Measurements from ENCODE around the gene PSMB7. TPM values are rescaled to one million over a fixed set of nuclear protein-coding genes. Genes with fewer than 3 reads are reported as not detected.

The PSMB7 gene
- total RNA-seq, 4 donors from 2014 or later, result 125 to 226 (median 176) TPM

GRCh38 chr9:124341455-124342170 is 73.6 kb downstream of the PSMB7 start:
- WGBS, result 82% methylated on average over 17 of the region's 21 CpGs
- H3K36me3 ChIP-seq, result peaks cover 57% of the 10 kb centered on the region
- DNase-seq (ENCODE audit: low spot score in 2 of 2), result no peak
- no peak for TF ChIP-seq POLR2A (IDR thresholded peaks at IDR 0.05)
- TF ChIP-seq CTCF (IDR thresholded peaks at IDR 0.05), result no peak
- no peak for TF ChIP-seq EP300 (IDR thresholded peaks at IDR 0.05)
- TF ChIP-seq POLR2AphosphoS5 (IDR thresholded peaks at IDR 0.05), result no peak
- no peaks in the 10 kb centered on the region for H3K9me3 ChIP-seq
- H3K4me3 ChIP-seq, result no peak overlapping the region
- peaks cover 16% of the 10 kb centered on the region for H3K4me1 ChIP-seq
- no peaks in the 10 kb centered on the region for H3K27me3 ChIP-seq
- no peak overlapping the region for H3K27ac ChIP-seq

GRCh38 chr9:124340219-124341069 is 74.8 kb downstream of the PSMB7 start:
- H3K9me3 ChIP-seq, result no peaks in the 10 kb centered on the region
- peaks cover 51% of the 10 kb centered on the region for H3K36me3 ChIP-seq
- no peak for DNase-seq (ENCODE audit: low spot score in 2 of 2)
- peaks cover 16% of the 10 kb centered on the region for H3K4me1 ChIP-seq
- no peak for TF ChIP-seq POLR2A (IDR thresholded peaks at IDR 0.05)
- TF ChIP-seq POLR2AphosphoS5 (IDR thresholded peaks at IDR 0.05), result no peak
- TF ChIP-seq CTCF (IDR thresholded peaks at IDR 0.05), result no peak
- no peak for TF ChIP-seq EP300 (IDR thresholded peaks at IDR 0.05)
- WGBS, result 88% methylated on average over 10 of the region's 18 CpGs
- H3K4me3 ChIP-seq, result no peak overlapping the region
- no peaks in the 10 kb centered on the region for H3K27me3 ChIP-seq
- no peak overlapping the region for H3K27ac ChIP-seq

- Histone ChIP-seq H3K4me1 (peaks cover 16% of the 10 kb centered on the region), H3K9me3 (no peaks in the 10 kb centered on the region), H3K4me3 (no peak overlapping the region), H3K36me3 (peaks cover 49% of the 10 kb centered on the region), H3K27me3 (no peaks in the 10 kb centered on the region), H3K27ac (no peak overlapping the region)
- DNase-seq (ENCODE audit: low spot score in 2 of 2), result no peak
- TF ChIP-seq POLR2AphosphoS5 (IDR thresholded peaks at IDR 0.05) (no peak), CTCF (IDR thresholded peaks at IDR 0.05) (no peak), EP300 (IDR thresholded peaks at IDR 0.05) (no peak), POLR2A (IDR thresholded peaks at IDR 0.05) (no peak)
- 80% methylated on average over 9 of the region's 13 CpGs for WGBS
These were observed 75.6 kb downstream of the PSMB7 start for GRCh38 chr9:124339603-124340146.

- no peak overlapping the region for H3K4me3 ChIP-seq
- H3K36me3 ChIP-seq, result peaks cover 52% of the 10 kb centered on the region
- no peaks in the 10 kb centered on the region for H3K27me3 ChIP-seq
- WGBS, result over 99% methylated on average over 5 of the region's 5 CpGs
- no peak overlapping the region for H3K27ac ChIP-seq
- peaks cover 7% of the 10 kb centered on the region for H3K4me1 ChIP-seq
- DNase-seq (ENCODE audit: low spot score in 2 of 2), result no peak
- TF ChIP-seq EP300 (IDR thresholded peaks at IDR 0.05) (no peak), POLR2AphosphoS5 (IDR thresholded peaks at IDR 0.05) (no peak), POLR2A (IDR thresholded peaks at IDR 0.05) (no peak), CTCF (IDR thresholded peaks at IDR 0.05) (no peak)
- no peaks in the 10 kb centered on the region for H3K9me3 ChIP-seq
These were observed 77.7 kb downstream of the PSMB7 start for GRCh38 chr9:124337562-124337961.

- Histone ChIP-seq H3K4me3 (no peak overlapping the region), H3K4me1 (no peaks in the 10 kb centered on the region), H3K27me3 (no peaks in the 10 kb centered on the region), H3K9me3 (no peaks in the 10 kb centered on the region), H3K27ac (no peak overlapping the region), H3K36me3 (peaks cover 66% of the 10 kb centered on the region)
- 84% methylated on average over 14 of the region's 14 CpGs for WGBS
- no peak for TF ChIP-seq CTCF (IDR thresholded peaks at IDR 0.05)
- TF ChIP-seq POLR2A (IDR thresholded peaks at IDR 0.05), result no peak
- no peak for TF ChIP-seq POLR2AphosphoS5 (IDR thresholded peaks at IDR 0.05)
- no peak for TF ChIP-seq EP300 (IDR thresholded peaks at IDR 0.05)
- DNase-seq (ENCODE audit: low spot score in 2 of 2), result no peak
These were observed 79.9 kb downstream of the PSMB7 start for GRCh38 chr9:124335320-124335707.
